ENCODE data around the gene ZNF77.
A peak's percentile ranks its signal among the peaks of the same experiment; 100 is the strongest.
"Not testable (repeated sequence)": the region's sequence is repeated elsewhere in the genome, so short reads cannot be mapped to it uniquely, and the experiment has no call there.

ZNF77 gene

GRCh38 chr19:2906631-2907195 is 38.1 kb downstream of the ZNF77 start:
- no peak for DNase-seq

- no peak for DNase-seq
Measured at GRCh38 chr19:2905918-2906519, 38.8 kb downstream of the ZNF77 start.

GRCh38 chr19:2903326-2903725 is 41.4 kb downstream of the ZNF77 start:
- DNase-seq = not testable (repeated sequence)

- no peak for DNase-seq
Measured at GRCh38 chr19:2902590-2903218, 42.1 kb downstream of the ZNF77 start.

GRCh38 chr19:2900296-2901252 is 44.2 kb downstream of the ZNF77 start, which contains the start of gene ZNF57:
Gene ZNF57, plus strand, starts transcription at chr19:2900928. Its CDS starts 118 bp downstream, at chr19:2901046.
- DNase-seq = peak; percentile 91

- DNase-seq = no peak
Measured at GRCh38 chr19:2896694-2897093, 48.1 kb downstream of the ZNF77 start.

- DNase-seq = not testable (repeated sequence)
Measured at GRCh38 chr19:2890531-2890930, 54.2 kb downstream of the ZNF77 start.

- peak; percentile 45 for DNase-seq
Measured at GRCh38 chr19:2888731-2889224, 56.0 kb downstream of the ZNF77 start.

- no peak for DNase-seq
Measured at GRCh38 chr19:2887391-2887914, 57.3 kb downstream of the ZNF77 start.

- no peak for DNase-seq
Measured at GRCh38 chr19:2885736-2886135, 59.0 kb downstream of the ZNF77 start.

GRCh38 chr19:2883686-2884439 is 60.9 kb downstream of the ZNF77 start:
- no peak for DNase-seq
